A673 (cell line): Measurements from ENCODE around the gene AQR. TPM values are rescaled to one million over a fixed set of nuclear protein-coding genes. Genes with fewer than 3 reads are reported as not detected.

Source experiments
- BruUV-seq: library from RNA; stranded (reverse); fragments of 400-500 nt; replicated peaks from 2 replicates; lab custom pipeline; 2021; lab: Mats Ljungman, UMichigan
- CTCF ChIA-PET: fragments of 300-600 bp; sonication (Branson Sonifier 250); formaldehyde crosslinking; loops from one replicate; lab custom pipeline; 2022; ENCODE audit warnings: antibody characterized with exemption; lab: Charles Lee
- POLR2A ChIA-PET: fragments of 300-600 bp; sonication (Branson Sonifier 250); formaldehyde crosslinking; loops from one replicate; lab custom pipeline; 2022; ENCODE audit warnings: antibody characterized with exemption; ENCODE audit not compliant: low non-redundant PET; lab: Charles Lee
- DNase-seq: peaks from one replicate; pipeline ENCODE4 v3.0.0-alpha.2; 2015; ENCODE audit warnings: low spot score
- H3K27ac ChIP-seq: fragments of 200-600 bp; sonication (generic); 2 replicates; pipeline ENCODE4 v1.5.1; 2016; ENCODE audit warnings: mixed run types, low read depth, mild to moderate bottlenecking, mixed read lengths, antibody characterized with exemption, low read length; ENCODE audit not compliant: poor library complexity, severe bottlenecking
- H3K27me3 ChIP-seq: fragments of 200-600 bp; sonication (generic); replicated peaks from 2 replicates; pipeline ENCODE4 v1.6.1; 2017; ENCODE audit warnings: mixed run types, low read depth, mild to moderate bottlenecking, mixed read lengths, antibody characterized with exemption, low read length; ENCODE audit not compliant: insufficient read depth, poor library complexity
- H3K36me3 ChIP-seq: fragments of 200-600 bp; sonication (generic); 2 replicates; pipeline ENCODE4 v1.6.1; 2016; ENCODE audit warnings: mixed run types, mild to moderate bottlenecking, mixed read lengths, antibody characterized with exemption, low read length; ENCODE audit not compliant: insufficient read depth, poor library complexity, severe bottlenecking
- H3K4me1 ChIP-seq: fragments of 200-600 bp; sonication (generic); 2 replicates; pipeline ENCODE4 v1.6.1; 2017; ENCODE audit warnings: mixed run types, mild to moderate bottlenecking, mixed read lengths, antibody characterized with exemption, low read length; ENCODE audit not compliant: insufficient read depth, poor library complexity, severe bottlenecking
- H3K4me3 ChIP-seq: fragments of 200-600 bp; sonication (generic); 2 replicates; pipeline ENCODE4 v1.5.1; 2016; ENCODE audit warnings: low read depth, mixed run types, mild to moderate bottlenecking, mixed read lengths, low read length; ENCODE audit not compliant: poor library complexity, severe bottlenecking
- H3K9me3 ChIP-seq: fragments of 200-600 bp; sonication (generic); 2 replicates; pipeline ENCODE4 v1.6.1; 2016; ENCODE audit warnings: mixed run types, low read depth, mild to moderate bottlenecking, mixed read lengths, antibody characterized with exemption, low read length; ENCODE audit not compliant: poor library complexity, severe bottlenecking
- EZH2 ChIP-seq: fragments of 200-600 bp; sonication (generic); IDR thresholded peaks from 2 replicates; pipeline ENCODE4 v1.6.1; 2017; ENCODE audit warnings: borderline replicate concordance, low read depth, mild to moderate bottlenecking, mixed read lengths, antibody characterized with exemption, low read length; ENCODE audit not compliant: poor library complexity, severe bottlenecking
- intact Hi-C: fragments of 100-400 bp; cut with micrococcal nuclease; formaldehyde crosslinking; loops from one replicate; pipeline ENCODE4 v1.10.0; 2022; ENCODE audit not compliant: unreplicated experiment
- total RNA-seq: library from RNA; stranded (reverse); gene quantifications from 2 replicates; pipeline ENCODE4 v1.2.3, GENCODE V29; 2021
- TF ChIP-seq, protein P1 (sequence below): fragments of 300-800, 200-600 bp; sonication (generic); conservative IDR thresholded peaks from 2 replicates; pipeline ENCODE4 v1.5.1; 2017; ENCODE audit warnings: low read depth, mild to moderate bottlenecking, antibody characterized with exemption, low read length, moderate library complexity, mixed read lengths

Gene AQR
- total RNA-seq, 1 experiment from 2014 or later: 34.2 TPM

GRCh38 chr15:34883633-34884032, 85.9 kb downstream of the AQR start:
- POLR2A ChIA-PET: no interaction called here
- Histone ChIP-seq H3K27ac (no peak overlapping the region), H3K4me1 (no peaks in the 10 kb centered on the region), H3K4me3 (no peak overlapping the region), H3K9me3 (no peaks in the 10 kb centered on the region), H3K36me3 (peaks cover 19% of the 10 kb centered on the region), H3K27me3 (no peaks in the 10 kb centered on the region)
- BruUV-seq: no TSS peak
- intact Hi-C loops: no loop called here
- DNase-seq: no peak
- TF ChIP-seq, protein P1, sequence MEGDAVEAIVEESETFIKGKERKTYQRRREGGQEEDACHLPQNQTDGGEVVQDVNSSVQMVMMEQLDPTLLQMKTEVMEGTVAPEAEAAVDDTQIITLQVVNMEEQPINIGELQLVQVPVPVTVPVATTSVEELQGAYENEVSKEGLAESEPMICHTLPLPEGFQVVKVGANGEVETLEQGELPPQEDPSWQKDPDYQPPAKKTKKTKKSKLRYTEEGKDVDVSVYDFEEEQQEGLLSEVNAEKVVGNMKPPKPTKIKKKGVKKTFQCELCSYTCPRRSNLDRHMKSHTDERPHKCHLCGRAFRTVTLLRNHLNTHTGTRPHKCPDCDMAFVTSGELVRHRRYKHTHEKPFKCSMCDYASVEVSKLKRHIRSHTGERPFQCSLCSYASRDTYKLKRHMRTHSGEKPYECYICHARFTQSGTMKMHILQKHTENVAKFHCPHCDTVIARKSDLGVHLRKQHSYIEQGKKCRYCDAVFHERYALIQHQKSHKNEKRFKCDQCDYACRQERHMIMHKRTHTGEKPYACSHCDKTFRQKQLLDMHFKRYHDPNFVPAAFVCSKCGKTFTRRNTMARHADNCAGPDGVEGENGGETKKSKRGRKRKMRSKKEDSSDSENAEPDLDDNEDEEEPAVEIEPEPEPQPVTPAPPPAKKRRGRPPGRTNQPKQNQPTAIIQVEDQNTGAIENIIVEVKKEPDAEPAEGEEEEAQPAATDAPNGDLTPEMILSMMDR: no peak
- TF ChIP-seq EZH2: no peak
- CTCF ChIA-PET: no interaction called here

DNA sequence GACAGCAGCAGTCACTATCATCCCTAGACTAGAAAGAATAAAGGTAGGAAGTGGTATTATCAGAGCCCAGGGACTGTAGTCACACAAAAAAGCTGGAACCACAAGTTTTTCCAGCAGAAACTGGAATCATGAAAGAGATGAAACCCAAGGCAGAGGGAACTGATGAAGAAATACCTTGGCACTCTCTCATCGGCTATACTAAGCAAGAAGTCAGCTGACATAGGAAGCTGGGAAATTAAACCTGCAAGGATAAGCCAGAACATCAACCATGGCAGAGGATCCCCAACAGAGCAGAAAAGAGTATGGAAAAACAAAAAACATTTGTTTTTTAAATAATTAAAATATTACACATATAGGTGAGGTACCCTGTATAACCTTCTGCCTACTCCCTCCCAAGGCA, 86.5 kb downstream of the AQR start:
- BruUV-seq: no TSS peak
- intact Hi-C loops: no loop called here
- ChIA-PET POLR2A (no interaction called here), CTCF (no interaction called here)
- H3K36me3 ChIP-seq: peaks cover 20% of the 10 kb centered on the region
- H3K27ac ChIP-seq: no peak overlapping the region
- H3K4me3 ChIP-seq: no peak overlapping the region
- DNase-seq: no peak
- no peaks in the 10 kb centered on the region for H3K4me1 ChIP-seq
- no peaks in the 10 kb centered on the region for H3K9me3 ChIP-seq
- H3K27me3 ChIP-seq: no peaks in the 10 kb centered on the region
- TF ChIP-seq, protein P1: no peak
- TF ChIP-seq EZH2: no peak

- H3K4me1 ChIP-seq: no peaks in the 10 kb centered on the region
- BruUV-seq: no TSS peak
- H3K27ac ChIP-seq: no peak overlapping the region
- H3K4me3 ChIP-seq: no peak overlapping the region
- intact Hi-C loops: loop anchor here (10.0 kb wide), 1 partner anchor 64 kb away; no protein-coding TSS in a partner anchor
- no peaks in the 10 kb centered on the region for H3K27me3 ChIP-seq
- no peaks in the 10 kb centered on the region for H3K9me3 ChIP-seq
- ChIA-PET CTCF (no interaction called here), POLR2A (no interaction called here)
- DNase-seq: no peak
- peaks cover 32% of the 10 kb centered on the region for H3K36me3 ChIP-seq
- TF ChIP-seq, protein P1: no peak
- TF ChIP-seq EZH2: no peak
Observed at GRCh38 chr15:34879107-34879506, 90.4 kb downstream of the AQR start.
